HEK293 (cell line): ENCODE measurements around the gene RPTN.

Experiments used
- BCL11A ChIP-seq: fragments of 450-650 bp; formaldehyde crosslinking; IDR thresholded peaks from 2 replicates; pipeline ENCODE4 v1.5.1; 2016; ENCODE audit warnings: low read depth, missing biosample characterization, missing genetic modification characterization
- GLI2 ChIP-seq: fragments of 450-650 bp; formaldehyde crosslinking; IDR thresholded peaks from 2 replicates; pipeline ENCODE4; 2017; ENCODE audit warnings: missing biosample characterization, missing genetic modification characterization, low read depth, borderline replicate concordance
- MEIS1 ChIP-seq: sonication (generic); formaldehyde crosslinking; IDR thresholded peaks from 2 replicates; pipeline ENCODE4 v1.8.1; 2022; ENCODE audit warnings: missing genetic modification reagents, mild to moderate bottlenecking, borderline replicate concordance
- MYNN ChIP-seq: fragments of 450-650 bp; formaldehyde crosslinking; IDR thresholded peaks from 2 replicates; pipeline ENCODE4 v1.5.1; 2016; ENCODE audit warnings: missing biosample characterization, missing genetic modification characterization, borderline replicate concordance
- SCRT2 ChIP-seq: fragments of 450-650 bp; formaldehyde crosslinking; IDR thresholded peaks from 2 replicates; pipeline ENCODE4 v1.5.1; 2016; ENCODE audit warnings: missing biosample characterization, missing genetic modification characterization
- SP2 ChIP-seq: fragments of 450-650 bp; formaldehyde crosslinking; IDR thresholded peaks from 2 replicates; pipeline ENCODE4 v1.5.1; 2016; ENCODE audit warnings: missing biosample characterization, missing genetic modification characterization
- SP3 ChIP-seq: fragments of 450-650 bp; formaldehyde crosslinking; IDR thresholded peaks from 2 replicates; pipeline ENCODE4 v1.5.1; 2016; ENCODE audit warnings: missing biosample characterization, missing genetic modification characterization
- SP7 ChIP-seq: fragments of 450-650 bp; formaldehyde crosslinking; IDR thresholded peaks from 2 replicates; pipeline ENCODE4 v1.5.1; 2016; ENCODE audit warnings: missing biosample characterization, missing genetic modification characterization
- TCF7L2 ChIP-seq: IDR thresholded peaks from 2 replicates; pipeline ENCODE4 v1.6.1; 2011; ENCODE audit warnings: low read depth, mild to moderate bottlenecking, inconsistent platforms, low read length, moderate library complexity, borderline replicate concordance
- TRIM28 ChIP-seq: IDR thresholded peaks from 2 replicates; pipeline ENCODE4 v1.6.1; 2011; ENCODE audit warnings: low read length, control low read depth, borderline replicate concordance
- YY2 ChIP-seq: fragments of 450-650 bp; formaldehyde crosslinking; IDR thresholded peaks from 2 replicates; pipeline ENCODE4 v1.5.1; 2016; ENCODE audit warnings: missing biosample characterization, missing genetic modification characterization
- ZBTB1 ChIP-seq: fragments of 450-650 bp; formaldehyde crosslinking; IDR thresholded peaks from 2 replicates; pipeline ENCODE4 v1.5.1; 2016; ENCODE audit warnings: missing biosample characterization, missing genetic modification characterization
- ZBTB11 ChIP-seq: fragments of 450-650 bp; formaldehyde crosslinking; conservative IDR thresholded peaks from 2 replicates; pipeline ENCODE4 v1.5.1; 2016; ENCODE audit warnings: low read depth, missing biosample characterization, missing genetic modification characterization
- ZBTB7A ChIP-seq: fragments of 450-650 bp; formaldehyde crosslinking; IDR thresholded peaks from 2 replicates; pipeline ENCODE4 v1.5.1; 2016; ENCODE audit warnings: low read depth, missing biosample characterization, missing genetic modification characterization
- ZFP69B ChIP-seq: fragments of 450-650 bp; formaldehyde crosslinking; IDR thresholded peaks from 2 replicates; pipeline ENCODE4 v1.5.1; 2016; ENCODE audit warnings: missing biosample characterization, missing genetic modification characterization
- ZNF148 ChIP-seq: fragments of 450-650 bp; formaldehyde crosslinking; IDR thresholded peaks from 2 replicates; pipeline ENCODE4 v1.5.0; 2017; ENCODE audit warnings: missing biosample characterization, missing genetic modification characterization, borderline replicate concordance
- ZNF155 ChIP-seq: fragments of 450-650 bp; formaldehyde crosslinking; IDR thresholded peaks from 2 replicates; pipeline ENCODE4 v1.5.1; 2016; ENCODE audit warnings: missing biosample characterization, missing genetic modification characterization
- ZNF19 ChIP-seq: fragments of 450-650 bp; formaldehyde crosslinking; IDR thresholded peaks from 2 replicates; pipeline ENCODE4; 2016; ENCODE audit warnings: missing biosample characterization, missing genetic modification characterization, low read depth
- ZNF24 ChIP-seq: fragments of 450-650 bp; formaldehyde crosslinking; IDR thresholded peaks from 2 replicates; pipeline ENCODE4 v1.5.1; 2016; ENCODE audit warnings: missing biosample characterization, missing genetic modification characterization
- ZNF341 ChIP-seq: fragments of 450-650 bp; formaldehyde crosslinking; IDR thresholded peaks from 2 replicates; pipeline ENCODE4; 2016; ENCODE audit warnings: low read depth, missing biosample characterization, missing genetic modification characterization
- ZNF404 ChIP-seq: fragments of 450-650 bp; formaldehyde crosslinking; IDR thresholded peaks from 2 replicates; pipeline ENCODE4 v1.5.1; 2017; ENCODE audit warnings: missing biosample characterization, missing genetic modification characterization
- ZNF544 ChIP-seq: fragments of 450-650 bp; formaldehyde crosslinking; IDR thresholded peaks from 2 replicates; pipeline ENCODE4 v1.5.0; 2017; ENCODE audit warnings: missing biosample characterization, missing genetic modification characterization
- ZNF555 ChIP-seq: fragments of 450-650 bp; formaldehyde crosslinking; conservative IDR thresholded peaks from 2 replicates; pipeline ENCODE4 v1.5.1; 2017; ENCODE audit warnings: missing biosample characterization, mild to moderate bottlenecking, missing genetic modification characterization, inconsistent platforms
- ZNF585B ChIP-seq: fragments of 450-650 bp; formaldehyde crosslinking; IDR thresholded peaks from 2 replicates; pipeline ENCODE4 v1.5.1; 2016; ENCODE audit warnings: missing biosample characterization, missing genetic modification characterization
- ZNF600 ChIP-seq: fragments of 450-650 bp; formaldehyde crosslinking; IDR thresholded peaks from 2 replicates; pipeline ENCODE4 v1.5.1; 2016; ENCODE audit warnings: missing biosample characterization, missing genetic modification characterization
- ZNF624 ChIP-seq: fragments of 450-650 bp; formaldehyde crosslinking; IDR thresholded peaks from 2 replicates; pipeline ENCODE4 v1.5.1; 2017; ENCODE audit warnings: missing biosample characterization, missing genetic modification characterization
- ZNF701 ChIP-seq: fragments of 450-650 bp; formaldehyde crosslinking; IDR thresholded peaks from 2 replicates; pipeline ENCODE4 v1.5.1; 2016; ENCODE audit warnings: missing biosample characterization, missing genetic modification characterization
- ZNF830 ChIP-seq: fragments of 450-650 bp; IDR thresholded peaks from 2 replicates; pipeline ENCODE4 v1.5.0; 2018; ENCODE audit warnings: missing biosample characterization, missing genetic modification characterization, low read depth, mild to moderate bottlenecking, moderate library complexity
- TF ChIP-seq, protein P1 (sequence below): fragments of 450-650 bp; formaldehyde crosslinking; IDR thresholded peaks from 2 replicates; pipeline ENCODE4 v1.5.1; 2016; ENCODE audit warnings: missing biosample characterization, missing genetic modification characterization, low read depth
- TF ChIP-seq, protein P2 (sequence below): fragments of 450-650 bp; formaldehyde crosslinking; IDR thresholded peaks from 2 replicates; pipeline ENCODE4 v1.5.1; 2017; ENCODE audit warnings: missing biosample characterization, missing genetic modification characterization

Gene RPTN

DNA sequence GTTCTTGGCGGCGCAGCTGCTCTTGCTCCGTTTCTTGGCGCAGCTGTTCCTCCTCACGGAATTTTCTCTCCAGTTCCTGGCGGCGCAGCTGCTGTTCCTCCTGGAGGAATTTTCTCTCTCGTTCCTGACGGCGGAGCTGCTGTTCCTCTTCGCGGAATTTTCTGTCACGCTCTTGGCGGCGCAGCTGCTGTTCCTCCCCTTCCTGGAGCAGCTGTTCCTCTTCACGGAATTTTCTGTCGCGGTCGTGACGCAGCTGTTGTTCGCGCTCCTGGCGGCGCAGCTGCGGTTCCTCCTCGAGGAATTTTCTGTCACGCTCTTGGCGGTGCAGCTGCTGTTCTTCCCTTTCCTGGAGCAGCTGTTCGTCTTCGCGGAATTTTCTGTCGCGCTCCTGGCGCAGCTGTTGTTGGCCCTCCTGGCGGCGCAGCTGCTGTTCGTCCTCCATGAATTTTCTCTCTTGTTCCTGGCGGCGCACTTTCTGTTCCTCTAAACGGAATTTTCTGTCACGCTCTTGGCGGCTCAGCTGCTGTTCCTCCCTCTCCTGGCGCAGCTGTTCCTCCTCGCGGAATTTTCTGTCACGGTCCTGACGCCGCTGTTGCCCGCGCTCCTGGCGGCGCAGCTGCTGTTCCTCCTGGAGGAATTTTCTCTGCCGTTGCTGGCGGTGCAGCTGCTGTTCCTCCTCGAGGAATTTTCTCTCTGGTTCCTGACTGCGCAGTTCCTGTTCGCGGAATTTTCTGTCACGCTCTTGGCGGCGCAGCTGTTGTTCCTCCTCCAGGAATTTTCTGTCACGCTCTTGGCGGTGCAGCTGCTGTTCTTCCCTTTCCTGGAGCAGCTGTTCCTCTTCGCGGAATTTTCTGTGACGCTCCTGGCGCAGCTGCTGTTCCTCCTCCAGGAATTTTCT, 50.8 kb downstream of the RPTN start (continued):
- TF ChIP-seq YY2 (no peak), ZNF701 (tag by site-specific recombination) (no peak), SP3 (tag by site-specific recombination) (0 out of 2 replicates have a peak, but pooled peaks have one; percentile 17), ZFP69B (tag by site-specific recombination) (0 out of 2 replicates have a peak, but pooled peaks have one; percentile 9), BCL11A (no peak), ZNF555 (tag by site-specific recombination) (no peak), SCRT2 (tag by site-specific recombination) (no peak), SP2 (tag by site-specific recombination) (peak; percentile 16; the same call in 1 of the 2 replicates), ZNF24 (tag by site-specific recombination) (0 out of 2 replicates have a peak, but pooled peaks have one; percentile 38), MYNN (tag by site-specific recombination) (no peak), ZNF19 (tag by site-specific recombination) (no peak), MEIS1 (CRISPR knock-in tag) (no peak), ZNF624 (no peak), ZNF830 (tag by site-specific recombination) (no peak), ZBTB1 (tag by site-specific recombination) (no peak), ZNF544 (tag by site-specific recombination) (no peak), ZNF148 (no peak), ZNF585B (tag by site-specific recombination) (no peak), ZNF341 (tag by site-specific recombination) (peak; percentile 91), ZNF600 (tag by site-specific recombination) (0 out of 2 replicates have a peak, but pooled peaks have one; percentile 8), SP7 (tag by site-specific recombination) (no peak; the same call in 1 of the 2 replicates), GLI2 (tag by site-specific recombination) (no peak), TRIM28 (peak; percentile 91), ZBTB7A (tag by site-specific recombination) (no peak), ZNF155 (no peak), TCF7L2 (no peak), ZBTB11 (tag by site-specific recombination) (peak; percentile 44; the same call in 1 of the 2 replicates), ZNF404 (no peak)
- TF ChIP-seq, protein P1, sequence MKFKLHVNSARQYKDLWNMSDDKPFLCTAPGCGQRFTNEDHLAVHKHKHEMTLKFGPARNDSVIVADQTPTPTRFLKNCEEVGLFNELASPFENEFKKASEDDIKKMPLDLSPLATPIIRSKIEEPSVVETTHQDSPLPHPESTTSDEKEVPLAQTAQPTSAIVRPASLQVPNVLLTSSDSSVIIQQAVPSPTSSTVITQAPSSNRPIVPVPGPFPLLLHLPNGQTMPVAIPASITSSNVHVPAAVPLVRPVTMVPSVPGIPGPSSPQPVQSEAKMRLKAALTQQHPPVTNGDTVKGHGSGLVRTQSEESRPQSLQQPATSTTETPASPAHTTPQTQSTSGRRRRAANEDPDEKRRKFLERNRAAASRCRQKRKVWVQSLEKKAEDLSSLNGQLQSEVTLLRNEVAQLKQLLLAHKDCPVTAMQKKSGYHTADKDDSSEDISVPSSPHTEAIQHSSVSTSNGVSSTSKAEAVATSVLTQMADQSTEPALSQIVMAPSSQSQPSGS (tag by site-specific recombination), result no peak
- TF ChIP-seq, protein P2, sequence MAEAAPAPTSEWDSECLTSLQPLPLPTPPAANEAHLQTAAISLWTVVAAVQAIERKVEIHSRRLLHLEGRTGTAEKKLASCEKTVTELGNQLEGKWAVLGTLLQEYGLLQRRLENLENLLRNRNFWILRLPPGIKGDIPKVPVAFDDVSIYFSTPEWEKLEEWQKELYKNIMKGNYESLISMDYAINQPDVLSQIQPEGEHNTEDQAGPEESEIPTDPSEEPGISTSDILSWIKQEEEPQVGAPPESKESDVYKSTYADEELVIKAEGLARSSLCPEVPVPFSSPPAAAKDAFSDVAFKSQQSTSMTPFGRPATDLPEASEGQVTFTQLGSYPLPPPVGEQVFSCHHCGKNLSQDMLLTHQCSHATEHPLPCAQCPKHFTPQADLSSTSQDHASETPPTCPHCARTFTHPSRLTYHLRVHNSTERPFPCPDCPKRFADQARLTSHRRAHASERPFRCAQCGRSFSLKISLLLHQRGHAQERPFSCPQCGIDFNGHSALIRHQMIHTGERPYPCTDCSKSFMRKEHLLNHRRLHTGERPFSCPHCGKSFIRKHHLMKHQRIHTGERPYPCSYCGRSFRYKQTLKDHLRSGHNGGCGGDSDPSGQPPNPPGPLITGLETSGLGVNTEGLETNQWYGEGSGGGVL (tag by site-specific recombination), result no peak
